Kidney epithelial cell (primary cell): Measurements from ENCODE around the gene TOMM6. TPM values are rescaled to one million over a fixed set of nuclear protein-coding genes. Genes with fewer than 3 reads are reported as not detected.

Source experiments
- DNase-seq: peaks from one replicate; pipeline ENCODE4 v3.0.0-alpha.2; 2010; ENCODE audit warnings: low read depth
- H3K27me3 ChIP-seq: 2 replicates; pipeline ENCODE4 v1.6.0; 2011; ENCODE audit warnings: low read length; ENCODE audit not compliant: control insufficient read depth, insufficient read depth
- H3K36me3 ChIP-seq: 2 replicates; pipeline ENCODE4 v1.5.1; 2011; ENCODE audit warnings: low read length; ENCODE audit not compliant: control insufficient read depth, insufficient read depth
- H3K4me3 ChIP-seq: 2 replicates; pipeline ENCODE4 v1.5.1; 2011; ENCODE audit warnings: low read depth, mild to moderate bottlenecking, control low read depth, low read length
- CTCF ChIP-seq: IDR thresholded peaks from 2 replicates; pipeline ENCODE4 v1.5.1; 2011; ENCODE audit warnings: mild to moderate bottlenecking, moderate library complexity, low read length, control low read depth, inconsistent platforms; ENCODE audit not compliant: insufficient read depth, poor library complexity, severe bottlenecking
- total RNA-seq: library from RNA; depleted of rRNA; stranded (reverse); fragments of >200 nt; gene quantifications from 2 replicates; pipeline ENCODE4 v1.2.3, GENCODE V29; 2015

Gene TOMM6
- total RNA-seq, 1 donor from 2014 or later, result 143 TPM

- no peaks in the 10 kb centered on the region for H3K27me3 ChIP-seq
- no peaks in the 10 kb centered on the region for H3K36me3 ChIP-seq
- H3K4me3 ChIP-seq, result no peak overlapping the region
- no peak for DNase-seq
- TF ChIP-seq CTCF, result no peak
Observed at GRCh38 chr6:41775293-41775882, 12.1 kb upstream of the TOMM6 start.

- TF ChIP-seq CTCF, result no peak
- Histone ChIP-seq H3K27me3 (no peaks in the 10 kb centered on the region), H3K4me3 (no peak overlapping the region), H3K36me3 (no peaks in the 10 kb centered on the region)
- no peak for DNase-seq
Observed at GRCh38 chr6:41777551-41778285, 9.8 kb upstream of the TOMM6 start.

- H3K36me3 ChIP-seq, result no peaks in the 10 kb centered on the region
- no peak for DNase-seq
- no peaks in the 10 kb centered on the region for H3K27me3 ChIP-seq
- H3K4me3 ChIP-seq, result peak overlapping the region; percentile 70
- no peak for TF ChIP-seq CTCF
Observed at GRCh38 chr6:41778895-41779294, 8.6 kb upstream of the TOMM6 start.

- Histone ChIP-seq H3K27me3 (no peaks in the 10 kb centered on the region), H3K36me3 (no peaks in the 10 kb centered on the region), H3K4me3 (peak overlapping the region; percentile 70)
- TF ChIP-seq CTCF, result no peak
- DNase-seq, result no peak
Observed at GRCh38 chr6:41779336-41779735, 8.2 kb upstream of the TOMM6 start.

- H3K36me3 ChIP-seq, result no peaks in the 10 kb centered on the region
- DNase-seq, result peak; percentile 71
- peak; percentile 92 for TF ChIP-seq CTCF
- H3K27me3 ChIP-seq, result no peaks in the 10 kb centered on the region
- H3K4me3 ChIP-seq, result peak within 1 kb of the TSS; percentile 70
Observed at GRCh38 chr6:41779788-41780550, 7.5 kb upstream of the TOMM6 start, which contains the start of gene FRS3. Gene FRS3, minus strand, starts transcription at chr6:41779900. Its CDS starts 2,913 bp downstream, at chr6:41776987.
